Astrocyte of the hippocampus (primary cell): ENCODE results near the gene POTEB3.
"Not testable (repeated sequence)": the region's sequence is repeated elsewhere in the genome, so short reads cannot be mapped to it uniquely, and the experiment has no call there.

ENCODE experiments used
- DNase-seq: peaks from one replicate; pipeline ENCODE4 v3.0.0; 2011; ENCODE audit warnings: low read depth, low spot score

The POTEB3 gene

GRCh38 chr15:21440399-21440798, at the start of gene POTEB3:
TSS of gene POTEB3 (minus strand) at chr15:21440499. CDS start at chr15:21440011, 488 bp downstream.
- not testable (repeated sequence) for DNase-seq

GRCh38 chr15:21453683-21454082, 13.4 kb upstream of the POTEB3 start:
- DNase-seq, result not testable (repeated sequence)

GRCh38 chr15:21451920-21452563, 11.7 kb upstream of the POTEB3 start:
- peak; percentile 1 for DNase-seq

GRCh38 chr15:21451487-21451886, 11.2 kb upstream of the POTEB3 start:
- not testable (repeated sequence) for DNase-seq

- not testable (repeated sequence) for DNase-seq
These were observed 32.9 kb downstream of the POTEB3 start for GRCh38 chr15:21407366-21407765.

GRCh38 chr15:21401531-21401930, 38.8 kb downstream of the POTEB3 start:
- DNase-seq, result not testable (repeated sequence)

GRCh38 chr15:21399111-21399510, 41.2 kb downstream of the POTEB3 start:
- not testable (repeated sequence) for DNase-seq

- DNase-seq, result not testable (repeated sequence)
These were observed 41.8 kb downstream of the POTEB3 start for GRCh38 chr15:21398511-21398910.

GRCh38 chr15:21397656-21398055, 42.6 kb downstream of the POTEB3 start:
- DNase-seq, result not testable (repeated sequence)

GRCh38 chr15:21397186-21397585, 43.1 kb downstream of the POTEB3 start:
- not testable (repeated sequence) for DNase-seq

GRCh38 chr15:21385961-21386360, 54.3 kb downstream of the POTEB3 start:
- not testable (repeated sequence) for DNase-seq

GRCh38 chr15:21383866-21384485, 56.3 kb downstream of the POTEB3 start:
- not testable (repeated sequence) for DNase-seq

- not testable (repeated sequence) for DNase-seq
These were observed 66.6 kb downstream of the POTEB3 start for GRCh38 chr15:21373682-21374081.

GRCh38 chr15:21369177-21369576, 71.1 kb downstream of the POTEB3 start:
- not testable (repeated sequence) for DNase-seq

GRCh38 chr15:21368625-21369024, 71.7 kb downstream of the POTEB3 start:
- not testable (repeated sequence) for DNase-seq
